BE2C (cell line): ENCODE measurements around the gene EBF3.
"Not testable (repeated sequence)": the region's sequence is repeated elsewhere in the genome, so short reads cannot be mapped to it uniquely, and the experiment has no call there.

Experiments used
- DNase-seq: peaks from one replicate; pipeline ENCODE4 v3.0.0-alpha.2; 2020
- H3K27me3 ChIP-seq: fragments of 250-450 bp; sonication (Bioruptor Pico); 2 replicates; pipeline ENCODE4 v1.5.1; 2020; ENCODE audit warnings: mild to moderate bottlenecking
- H3K36me3 ChIP-seq: fragments of 250-450 bp; sonication (Bioruptor Pico); 2 replicates; pipeline ENCODE4 v1.5.1; 2020; ENCODE audit warnings: mild to moderate bottlenecking
- H3K4me1 ChIP-seq: fragments of 250-450 bp; sonication (Bioruptor Pico); 2 replicates; pipeline ENCODE4 v1.5.1; 2020
- H3K4me3 ChIP-seq: 2 replicates; pipeline ENCODE4 v1.5.1; 2011; ENCODE audit warnings: low read depth, low read length
- H3K9me3 ChIP-seq: fragments of 250-450 bp; sonication (Bioruptor Pico); 2 replicates; pipeline ENCODE4 v1.5.1; 2020
- TF ChIP-seq, protein P1 (sequence below): IDR thresholded peaks from 2 replicates; pipeline ENCODE4 v1.5.1; 2012; ENCODE audit warnings: mild to moderate bottlenecking, low read depth, low read length

The EBF3 gene

GRCh38 chr10:129921801-129922597 lies 42.1 kb downstream of the EBF3 start:
- Histone ChIP-seq H3K4me3 (no peak overlapping the region), H3K36me3 (peaks cover 3% of the 10 kb centered on the region), H3K9me3 (no peaks in the 10 kb centered on the region), H3K4me1 (no peaks in the 10 kb centered on the region), H3K27me3 (no peaks in the 10 kb centered on the region)
- TF ChIP-seq, protein P1, sequence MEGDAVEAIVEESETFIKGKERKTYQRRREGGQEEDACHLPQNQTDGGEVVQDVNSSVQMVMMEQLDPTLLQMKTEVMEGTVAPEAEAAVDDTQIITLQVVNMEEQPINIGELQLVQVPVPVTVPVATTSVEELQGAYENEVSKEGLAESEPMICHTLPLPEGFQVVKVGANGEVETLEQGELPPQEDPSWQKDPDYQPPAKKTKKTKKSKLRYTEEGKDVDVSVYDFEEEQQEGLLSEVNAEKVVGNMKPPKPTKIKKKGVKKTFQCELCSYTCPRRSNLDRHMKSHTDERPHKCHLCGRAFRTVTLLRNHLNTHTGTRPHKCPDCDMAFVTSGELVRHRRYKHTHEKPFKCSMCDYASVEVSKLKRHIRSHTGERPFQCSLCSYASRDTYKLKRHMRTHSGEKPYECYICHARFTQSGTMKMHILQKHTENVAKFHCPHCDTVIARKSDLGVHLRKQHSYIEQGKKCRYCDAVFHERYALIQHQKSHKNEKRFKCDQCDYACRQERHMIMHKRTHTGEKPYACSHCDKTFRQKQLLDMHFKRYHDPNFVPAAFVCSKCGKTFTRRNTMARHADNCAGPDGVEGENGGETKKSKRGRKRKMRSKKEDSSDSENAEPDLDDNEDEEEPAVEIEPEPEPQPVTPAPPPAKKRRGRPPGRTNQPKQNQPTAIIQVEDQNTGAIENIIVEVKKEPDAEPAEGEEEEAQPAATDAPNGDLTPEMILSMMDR: no peak
- no peak for DNase-seq

- DNase-seq: no peak
- H3K9me3 ChIP-seq: no peaks in the 10 kb centered on the region
Measured at GRCh38 chr10:129921065-129921670, 42.9 kb downstream of the EBF3 start.

GRCh38 chr10:129920187-129920586 lies 43.9 kb downstream of the EBF3 start:
- not testable (repeated sequence) for H3K9me3 ChIP-seq, H3K36me3 ChIP-seq, H3K27me3 ChIP-seq, DNase-seq, H3K4me3 ChIP-seq, H3K4me1 ChIP-seq

More at GRCh38 chr10:129921065-129921670, 42.9 kb downstream of the EBF3 start:
- H3K27me3 ChIP-seq: no peaks in the 10 kb centered on the region
- H3K4me3 ChIP-seq: no peak overlapping the region
- H3K4me1 ChIP-seq: no peaks in the 10 kb centered on the region
- TF ChIP-seq, protein P1: no peak
- peaks cover 3% of the 10 kb centered on the region for H3K36me3 ChIP-seq

GRCh38 chr10:129919358-129919757 lies 44.7 kb downstream of the EBF3 start:
- no peaks in the 10 kb centered on the region for H3K4me1 ChIP-seq
- H3K4me3 ChIP-seq: no peak overlapping the region
- peaks cover 3% of the 10 kb centered on the region for H3K36me3 ChIP-seq
- H3K9me3 ChIP-seq: no peaks in the 10 kb centered on the region
- TF ChIP-seq, protein P1: no peak
- no peak for DNase-seq
- H3K27me3 ChIP-seq: no peaks in the 10 kb centered on the region

- H3K4me3 ChIP-seq: no peak overlapping the region
- no peak for DNase-seq
- no peaks in the 10 kb centered on the region for H3K9me3 ChIP-seq
- H3K36me3 ChIP-seq: peaks cover 3% of the 10 kb centered on the region
- no peaks in the 10 kb centered on the region for H3K4me1 ChIP-seq
- H3K27me3 ChIP-seq: no peaks in the 10 kb centered on the region
- TF ChIP-seq, protein P1: no peak
Measured at GRCh38 chr10:129918836-129919235, 45.2 kb downstream of the EBF3 start.

DNA sequence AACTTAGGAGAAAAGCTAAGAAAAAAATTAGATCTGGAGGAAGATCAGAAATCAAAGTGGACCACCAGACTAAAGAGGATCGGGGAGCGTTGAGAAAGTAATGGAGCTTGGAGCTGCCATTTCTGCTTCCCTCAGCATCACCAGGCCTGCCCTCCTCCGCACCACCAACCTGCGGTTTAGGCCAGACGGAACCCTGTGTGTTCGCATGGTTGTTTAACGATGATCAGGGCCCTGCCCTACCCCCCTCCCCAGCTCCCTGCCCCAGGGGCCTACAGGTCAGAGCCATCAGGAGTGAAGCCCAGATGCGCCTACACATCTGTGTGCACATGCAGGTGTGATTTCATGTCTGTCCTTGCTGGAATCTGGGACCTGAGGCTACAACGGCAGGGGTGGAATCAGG lies 45.7 kb downstream of the EBF3 start:
- no peaks in the 10 kb centered on the region for H3K9me3 ChIP-seq
- no peak for DNase-seq
- TF ChIP-seq, protein P1: no peak
- no peak overlapping the region for H3K4me3 ChIP-seq
- peaks cover 3% of the 10 kb centered on the region for H3K36me3 ChIP-seq
- no peaks in the 10 kb centered on the region; the same call in 1 of the 2 replicates for H3K4me1 ChIP-seq
- no peaks in the 10 kb centered on the region for H3K27me3 ChIP-seq
